HG03342 (cell line): ENCODE measurements around the gene PEX3.

Experiments
- ATAC-seq: cut with Tn5 transposase; IDR thresholded peaks from one replicate; pipeline ENCODE4 v1.9.1; 2021; ENCODE audit warnings: mild to moderate bottlenecking, moderate library complexity; ENCODE audit not compliant: unreplicated experiment

The PEX3 gene

GRCh38 chr6:143536866-143537691, 86.5 kb downstream of the PEX3 start:
- ATAC-seq = peak; percentile 70

GRCh38 chr6:143538374-143538773, 87.8 kb downstream of the PEX3 start:
- ATAC-seq = no peak

- no peak for ATAC-seq
Measured at GRCh38 chr6:143539106-143539505, 88.5 kb downstream of the PEX3 start.

GRCh38 chr6:143539734-143540133, 89.1 kb downstream of the PEX3 start:
- no peak for ATAC-seq

- no peak for ATAC-seq
Measured at GRCh38 chr6:143540192-143540591, 89.6 kb downstream of the PEX3 start.
